Measurements from ENCODE around the gene SPDYE3. TPM values are rescaled to one million over a fixed set of nuclear protein-coding genes. Genes with fewer than 3 reads are reported as not detected.

The SPDYE3 gene
- total and polyA plus RNA-seq, 2 of the 13 experiments (the other 11 are each of a cell fraction or from before 2014, with no cell fraction given): not detected

- TF ChIP-seq, protein P1, sequence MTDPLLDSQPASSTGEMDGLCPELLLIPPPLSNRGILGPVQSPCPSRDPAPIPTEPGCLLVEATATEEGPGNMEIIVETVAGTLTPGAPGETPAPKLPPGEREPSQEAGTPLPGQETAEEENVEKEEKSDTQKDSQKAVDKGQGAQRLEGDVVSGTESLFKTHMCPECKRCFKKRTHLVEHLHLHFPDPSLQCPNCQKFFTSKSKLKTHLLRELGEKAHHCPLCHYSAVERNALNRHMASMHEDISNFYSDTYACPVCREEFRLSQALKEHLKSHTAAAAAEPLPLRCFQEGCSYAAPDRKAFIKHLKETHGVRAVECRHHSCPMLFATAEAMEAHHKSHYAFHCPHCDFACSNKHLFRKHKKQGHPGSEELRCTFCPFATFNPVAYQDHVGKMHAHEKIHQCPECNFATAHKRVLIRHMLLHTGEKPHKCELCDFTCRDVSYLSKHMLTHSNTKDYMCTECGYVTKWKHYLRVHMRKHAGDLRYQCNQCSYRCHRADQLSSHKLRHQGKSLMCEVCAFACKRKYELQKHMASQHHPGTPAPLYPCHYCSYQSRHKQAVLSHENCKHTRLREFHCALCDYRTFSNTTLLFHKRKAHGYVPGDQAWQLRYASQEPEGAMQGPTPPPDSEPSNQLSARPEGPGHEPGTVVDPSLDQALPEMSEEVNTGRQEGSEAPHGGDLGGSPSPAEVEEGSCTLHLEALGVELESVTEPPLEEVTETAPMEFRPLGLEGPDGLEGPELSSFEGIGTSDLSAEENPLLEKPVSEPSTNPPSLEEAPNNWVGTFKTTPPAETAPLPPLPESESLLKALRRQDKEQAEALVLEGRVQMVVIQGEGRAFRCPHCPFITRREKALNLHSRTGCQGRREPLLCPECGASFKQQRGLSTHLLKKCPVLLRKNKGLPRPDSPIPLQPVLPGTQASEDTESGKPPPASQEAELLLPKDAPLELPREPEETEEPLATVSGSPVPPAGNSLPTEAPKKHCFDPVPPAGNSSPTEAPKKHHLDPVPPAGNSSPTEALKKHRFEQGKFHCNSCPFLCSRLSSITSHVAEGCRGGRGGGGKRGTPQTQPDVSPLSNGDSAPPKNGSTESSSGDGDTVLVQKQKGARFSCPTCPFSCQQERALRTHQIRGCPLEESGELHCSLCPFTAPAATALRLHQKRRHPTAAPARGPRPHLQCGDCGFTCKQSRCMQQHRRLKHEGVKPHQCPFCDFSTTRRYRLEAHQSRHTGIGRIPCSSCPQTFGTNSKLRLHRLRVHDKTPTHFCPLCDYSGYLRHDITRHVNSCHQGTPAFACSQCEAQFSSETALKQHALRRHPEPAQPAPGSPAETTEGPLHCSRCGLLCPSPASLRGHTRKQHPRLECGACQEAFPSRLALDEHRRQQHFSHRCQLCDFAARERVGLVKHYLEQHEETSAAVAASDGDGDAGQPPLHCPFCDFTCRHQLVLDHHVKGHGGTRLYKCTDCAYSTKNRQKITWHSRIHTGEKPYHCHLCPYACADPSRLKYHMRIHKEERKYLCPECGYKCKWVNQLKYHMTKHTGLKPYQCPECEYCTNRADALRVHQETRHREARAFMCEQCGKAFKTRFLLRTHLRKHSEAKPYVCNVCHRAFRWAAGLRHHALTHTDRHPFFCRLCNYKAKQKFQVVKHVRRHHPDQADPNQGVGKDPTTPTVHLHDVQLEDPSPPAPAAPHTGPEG (CRISPR knock-in tag; IDR thresholded peaks at IDR 0.05): no peak
- TF ChIP-seq MAFF (IDR thresholded peaks at IDR 0.05; ENCODE audit: low read depth, low read length): no peak
- 0 out of 2 replicates have a peak, but pooled peaks have one; percentile 50 for TF ChIP-seq ZNF598 (CRISPR knock-in tag; IDR thresholded peaks at IDR 0.05; ENCODE audit: borderline replicate concordance)
- TF ChIP-seq, protein P2, sequence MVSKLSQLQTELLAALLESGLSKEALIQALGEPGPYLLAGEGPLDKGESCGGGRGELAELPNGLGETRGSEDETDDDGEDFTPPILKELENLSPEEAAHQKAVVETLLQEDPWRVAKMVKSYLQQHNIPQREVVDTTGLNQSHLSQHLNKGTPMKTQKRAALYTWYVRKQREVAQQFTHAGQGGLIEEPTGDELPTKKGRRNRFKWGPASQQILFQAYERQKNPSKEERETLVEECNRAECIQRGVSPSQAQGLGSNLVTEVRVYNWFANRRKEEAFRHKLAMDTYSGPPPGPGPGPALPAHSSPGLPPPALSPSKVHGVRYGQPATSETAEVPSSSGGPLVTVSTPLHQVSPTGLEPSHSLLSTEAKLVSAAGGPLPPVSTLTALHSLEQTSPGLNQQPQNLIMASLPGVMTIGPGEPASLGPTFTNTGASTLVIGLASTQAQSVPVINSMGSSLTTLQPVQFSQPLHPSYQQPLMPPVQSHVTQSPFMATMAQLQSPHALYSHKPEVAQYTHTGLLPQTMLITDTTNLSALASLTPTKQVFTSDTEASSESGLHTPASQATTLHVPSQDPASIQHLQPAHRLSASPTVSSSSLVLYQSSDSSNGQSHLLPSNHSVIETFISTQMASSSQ (IDR thresholded peaks at IDR 0.05; ENCODE audit: low read depth): no peak
- TF ChIP-seq, protein P2 (CRISPR knock-in tag; IDR thresholded peaks at IDR 0.05; ENCODE audit: borderline replicate concordance): peak; percentile 39; the same call in 1 of the 2 replicates
- TF ChIP-seq NONO (IDR thresholded peaks at IDR 0.05): no peak
- TF ChIP-seq NONO (CRISPR knock-in tag; conservative IDR thresholded peaks at IDR 0.05): peak; percentile 69
- no peak for TF ChIP-seq FOXC1 (CRISPR knock-in tag; IDR thresholded peaks at IDR 0.05; ENCODE audit: borderline replicate concordance)
- TF ChIP-seq REST (IDR thresholded peaks at IDR 0.05; ENCODE audit: borderline replicate concordance in 1 of 2, low read depth in 1 of 2, low read length in 2 of 2): no peak
- TF ChIP-seq MED8 (CRISPR knock-in tag; IDR thresholded peaks at IDR 0.05; ENCODE audit: insufficient replicate concordance): no peak
- TF ChIP-seq, protein P3, sequence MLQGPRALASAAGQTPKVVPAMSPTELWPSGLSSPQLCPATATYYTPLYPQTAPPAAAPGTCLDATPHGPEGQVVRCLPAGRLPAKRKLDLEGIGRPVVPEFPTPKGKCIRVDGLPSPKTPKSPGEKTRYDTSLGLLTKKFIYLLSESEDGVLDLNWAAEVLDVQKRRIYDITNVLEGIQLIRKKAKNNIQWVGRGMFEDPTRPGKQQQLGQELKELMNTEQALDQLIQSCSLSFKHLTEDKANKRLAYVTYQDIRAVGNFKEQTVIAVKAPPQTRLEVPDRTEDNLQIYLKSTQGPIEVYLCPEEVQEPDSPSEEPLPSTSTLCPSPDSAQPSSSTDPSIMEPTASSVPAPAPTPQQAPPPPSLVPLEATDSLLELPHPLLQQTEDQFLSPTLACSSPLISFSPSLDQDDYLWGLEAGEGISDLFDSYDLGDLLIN (CRISPR knock-in tag; IDR thresholded peaks at IDR 0.05; ENCODE audit: borderline replicate concordance): peak; percentile 46; the same call in 1 of the 2 replicates
- TF ChIP-seq TAF1 (CRISPR knock-in tag; IDR thresholded peaks at IDR 0.05): peak; percentile 53; the same call in 1 of the 2 replicates
- TF ChIP-seq HDAC1 (CRISPR knock-in tag; IDR thresholded peaks at IDR 0.05): peak; percentile 70
Measured at GRCh38 chr7:100271716-100272537, 35.6 kb upstream of the SPDYE3 start (continued).

Measured in HepG2 (cell line).